Measurements from ENCODE around the gene MAP7. TPM values are rescaled to one million over a fixed set of nuclear protein-coding genes. Genes with fewer than 3 reads are reported as not detected.

The MAP7 gene
- total and polyA plus RNA-seq, 11 donors: 0.86 to 3.2 (median 2.1) TPM

DNA sequence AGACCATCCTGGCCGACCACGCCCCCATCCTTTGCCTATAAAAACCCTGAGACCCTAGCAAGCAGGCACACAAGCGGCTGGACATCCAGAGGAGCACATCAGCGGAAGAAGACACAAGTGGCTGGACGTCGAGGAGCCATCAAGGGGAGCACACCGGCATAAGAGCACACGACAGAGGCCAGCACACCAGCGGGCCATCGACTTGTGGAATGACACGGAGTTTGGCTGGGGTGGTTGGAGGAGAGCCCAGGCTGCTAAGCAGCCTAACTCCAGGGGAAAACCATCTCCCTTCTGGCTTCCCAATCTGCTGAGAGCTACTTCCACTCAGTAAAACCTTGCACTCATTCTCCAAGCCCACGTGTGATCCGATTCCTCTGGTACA is 215.8 kb downstream of the MAP7 start:
- peak in 2 of 5 donors; percentile 34 to 35 for DNase-seq
- WGBS, 4 donors: 78 to 83% (median 79%) methylated on average over 13 of the region's 13 CpGs
- Histone ChIP-seq H3K36me3 (no peaks in the 10 kb centered on the region), H3K27me3 (peaks cover 0 to 5% (median 0%) of the 10 kb centered on the region in 9 donors), H3K4me3 (no peak overlapping the region), H3K27ac (no peak overlapping the region), H3K9me3 (no peaks in the 10 kb centered on the region), H3K4me1 (peaks cover 0 to 3% (median 0%) of the 10 kb centered on the region in 12 donors)
- peak in 2 of 4 donors; percentile 41 to 42 for ATAC-seq
- intact Hi-C loops (cut with DNase I): no loop called here
- TF ChIP-seq, protein P1, sequence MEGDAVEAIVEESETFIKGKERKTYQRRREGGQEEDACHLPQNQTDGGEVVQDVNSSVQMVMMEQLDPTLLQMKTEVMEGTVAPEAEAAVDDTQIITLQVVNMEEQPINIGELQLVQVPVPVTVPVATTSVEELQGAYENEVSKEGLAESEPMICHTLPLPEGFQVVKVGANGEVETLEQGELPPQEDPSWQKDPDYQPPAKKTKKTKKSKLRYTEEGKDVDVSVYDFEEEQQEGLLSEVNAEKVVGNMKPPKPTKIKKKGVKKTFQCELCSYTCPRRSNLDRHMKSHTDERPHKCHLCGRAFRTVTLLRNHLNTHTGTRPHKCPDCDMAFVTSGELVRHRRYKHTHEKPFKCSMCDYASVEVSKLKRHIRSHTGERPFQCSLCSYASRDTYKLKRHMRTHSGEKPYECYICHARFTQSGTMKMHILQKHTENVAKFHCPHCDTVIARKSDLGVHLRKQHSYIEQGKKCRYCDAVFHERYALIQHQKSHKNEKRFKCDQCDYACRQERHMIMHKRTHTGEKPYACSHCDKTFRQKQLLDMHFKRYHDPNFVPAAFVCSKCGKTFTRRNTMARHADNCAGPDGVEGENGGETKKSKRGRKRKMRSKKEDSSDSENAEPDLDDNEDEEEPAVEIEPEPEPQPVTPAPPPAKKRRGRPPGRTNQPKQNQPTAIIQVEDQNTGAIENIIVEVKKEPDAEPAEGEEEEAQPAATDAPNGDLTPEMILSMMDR (IDR thresholded peaks at IDR 0.05): no peak
- TF ChIP-seq POLR2A (IDR thresholded peaks at IDR 0.05): no peak

DNA sequence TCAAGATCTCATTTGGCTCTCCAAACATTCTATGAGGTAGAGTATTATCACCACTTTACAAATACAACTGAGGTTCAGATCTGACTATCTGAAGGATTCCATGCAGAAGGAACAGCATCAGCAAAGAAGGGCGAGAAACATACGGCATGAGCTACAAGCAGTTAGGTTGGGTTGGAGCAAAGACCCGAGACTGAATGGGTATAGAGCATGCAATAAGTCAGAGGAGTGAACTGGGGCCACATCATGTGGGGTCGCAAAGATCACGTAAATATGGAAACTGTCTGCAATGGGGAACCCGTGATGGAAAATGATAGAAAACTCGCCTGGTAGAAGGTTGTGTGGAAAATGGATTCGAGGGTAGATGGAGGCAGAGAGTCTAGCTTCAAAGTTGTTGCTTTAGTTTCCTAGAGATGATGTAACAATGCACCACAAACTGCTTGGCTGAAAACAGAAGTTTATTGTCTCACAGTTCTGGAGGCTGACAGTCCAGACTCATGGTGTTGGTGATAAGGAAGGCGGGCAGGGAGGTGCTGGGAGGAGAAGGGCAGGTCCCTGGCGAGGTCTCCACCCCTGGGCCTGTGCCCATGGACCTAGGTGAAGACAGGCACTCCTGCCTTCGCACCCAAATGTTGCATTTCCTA is 216.3 kb downstream of the MAP7 start:
- ATAC-seq (no peak), DNase-seq (no peak)
- no peak for TF ChIP-seq POLR2A (IDR thresholded peaks at IDR 0.05)
- H3K27me3 ChIP-seq: peaks cover 0 to 5% (median 0%) of the 10 kb centered on the region in 9 donors
- no peak overlapping the region for H3K4me3 ChIP-seq
- H3K4me1 ChIP-seq: peaks cover 0 to 3% (median 0%) of the 10 kb centered on the region in 12 donors
- H3K36me3 ChIP-seq: no peaks in the 10 kb centered on the region
- H3K27ac ChIP-seq: no peak overlapping the region
- H3K9me3 ChIP-seq: no peaks in the 10 kb centered on the region
- WGBS, 4 donors: 79 to 89% (median 87%) methylated on average over 11 of the region's 11 CpGs
- intact Hi-C loops (cut with DNase I): no loop called here

DNA sequence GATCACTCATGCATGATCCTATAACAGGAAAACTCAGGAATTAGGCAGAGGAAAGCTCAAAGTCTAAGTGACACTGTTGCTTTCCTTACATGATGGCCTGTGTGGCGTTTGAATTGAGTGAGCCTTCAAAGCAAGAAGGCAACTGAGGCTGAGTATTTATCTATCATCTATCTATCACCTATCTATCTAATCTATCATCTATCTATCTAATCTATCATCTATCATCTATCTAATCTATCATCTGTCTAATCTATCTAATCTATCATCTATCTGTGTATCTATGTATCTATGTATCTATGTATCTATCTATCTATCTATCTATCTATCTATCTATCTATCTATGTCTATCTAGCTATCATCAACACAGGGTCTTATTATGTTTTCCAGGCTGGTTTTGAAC is 218.8 kb downstream of the MAP7 start:
- H3K9me3 ChIP-seq: no peaks in the 10 kb centered on the region
- H3K4me3 ChIP-seq: no peak overlapping the region
- DNase-seq (no peak), ATAC-seq (no peak)
- peaks cover 0 to 5% (median 0%) of the 10 kb centered on the region in 9 donors for H3K27me3 ChIP-seq
- no peak overlapping the region for H3K27ac ChIP-seq
- 76 to 96% (median 85%) methylated on average over 1 of the region's 1 CpG for WGBS, 4 donors
- H3K4me1 ChIP-seq: peaks cover 0 to 3% (median 0%) of the 10 kb centered on the region in 12 donors
- no peak for TF ChIP-seq POLR2A (IDR thresholded peaks at IDR 0.05)
- TF ChIP-seq, protein P1 (IDR thresholded peaks at IDR 0.05): no peak
- no peaks in the 10 kb centered on the region for H3K36me3 ChIP-seq
- intact Hi-C loops (cut with DNase I): no loop called here

DNA sequence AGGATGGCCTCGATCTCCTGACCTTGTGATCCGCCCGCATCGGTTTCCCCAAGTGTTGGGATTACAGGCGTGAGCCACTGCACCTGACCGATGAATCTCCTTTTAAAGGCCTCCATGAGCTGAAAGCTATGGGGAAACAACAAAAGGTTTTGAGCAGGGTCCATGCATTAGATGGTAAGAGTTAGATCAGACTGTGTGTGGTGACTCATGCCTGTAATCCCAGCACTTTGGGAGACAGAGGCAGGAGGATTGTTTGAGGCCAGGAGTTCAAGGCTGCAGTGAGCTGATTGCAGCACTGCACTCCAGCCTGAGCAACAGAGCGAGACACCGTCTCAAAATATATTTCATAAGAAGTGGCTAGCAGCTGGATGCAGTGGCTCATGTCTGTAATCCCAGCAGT is 219.6 kb downstream of the MAP7 start:
- intact Hi-C loops (cut with DNase I): no loop called here
- H3K4me3 ChIP-seq: no peak overlapping the region
- H3K36me3 ChIP-seq: no peaks in the 10 kb centered on the region
- H3K27ac ChIP-seq: no peak overlapping the region
- peaks cover 0 to 5% (median 0%) of the 10 kb centered on the region in 9 donors for H3K27me3 ChIP-seq
- WGBS, 4 donors: 96 to 97% (median 96%) methylated on average over 8 of the region's 8 CpGs
- H3K4me1 ChIP-seq: peaks cover 0 to 7% (median 0%) of the 10 kb centered on the region in 12 donors
- H3K9me3 ChIP-seq: no peaks in the 10 kb centered on the region
- TF ChIP-seq, protein P1 (IDR thresholded peaks at IDR 0.05): no peak
- TF ChIP-seq POLR2A (IDR thresholded peaks at IDR 0.05): no peak
- ATAC-seq (no peak), DNase-seq (no peak)

Data from heart left ventricle (tissue), 16 donors.